HG03354 (cell line): ENCODE data around the gene DYNC1I2.
"Not testable (repeated sequence)": the region's sequence is repeated elsewhere in the genome, so short reads cannot be mapped to it uniquely, and the experiment has no call there.

Experiments used
- ATAC-seq: cut with Tn5 transposase; IDR thresholded peaks from one replicate; pipeline ENCODE4 v1.9.1; 2021; ENCODE audit warnings: mild to moderate bottlenecking; ENCODE audit not compliant: unreplicated experiment, poor library complexity, severe bottlenecking

The DYNC1I2 gene

DNA sequence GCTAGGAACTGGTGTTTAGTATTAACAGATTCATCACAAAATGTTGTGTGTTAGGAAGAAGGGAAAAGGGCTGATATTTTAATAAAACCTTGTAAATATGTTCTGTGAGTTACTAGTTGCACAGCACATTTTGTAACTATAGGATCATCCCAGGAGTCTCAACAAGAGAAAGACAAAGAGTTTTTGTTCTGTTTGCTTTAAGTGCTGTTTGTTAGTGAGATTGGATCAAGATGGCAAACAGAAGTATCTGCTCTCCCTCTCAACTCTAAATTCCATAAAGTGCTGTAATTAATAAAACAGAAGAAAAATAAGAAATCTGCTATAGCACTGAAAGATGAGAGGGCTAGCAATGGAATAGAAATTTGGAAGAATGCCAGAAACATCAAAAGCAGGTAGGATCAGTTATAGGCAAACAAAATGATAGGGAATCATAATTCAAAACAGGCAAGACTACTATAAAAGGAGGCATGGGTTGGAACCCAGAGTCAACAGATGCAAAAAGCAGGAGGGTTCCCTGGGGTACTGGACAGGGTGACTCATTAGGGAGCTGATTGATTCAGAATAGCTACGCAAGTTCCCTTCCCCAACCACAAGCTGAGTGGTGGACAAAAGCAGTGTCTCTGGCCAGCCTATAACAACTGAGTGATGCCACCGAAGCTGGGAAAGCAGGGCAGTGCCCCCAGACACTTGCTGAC, 75.8 kb downstream of the DYNC1I2 start:
- ATAC-seq: no peak

DNA sequence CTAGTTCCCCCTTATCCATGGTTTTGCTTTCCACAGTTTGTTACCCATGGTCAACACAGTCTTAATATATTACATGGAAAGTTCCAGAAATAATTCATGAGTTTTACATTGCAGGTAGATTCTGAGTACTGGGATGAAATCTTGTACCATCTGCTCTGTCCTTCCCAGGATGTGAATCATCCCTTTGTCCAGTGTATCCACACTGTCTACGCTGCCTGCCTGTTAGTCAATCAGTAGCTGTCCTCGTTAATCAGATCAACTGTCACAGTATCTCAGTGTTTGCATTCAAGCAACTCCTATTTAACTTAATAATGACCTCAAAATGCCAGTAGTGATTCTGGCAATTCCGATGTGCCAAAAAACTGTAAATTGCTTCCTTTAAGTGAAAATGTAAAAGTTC, 76.3 kb downstream of the DYNC1I2 start:
- ATAC-seq: no peak

DNA sequence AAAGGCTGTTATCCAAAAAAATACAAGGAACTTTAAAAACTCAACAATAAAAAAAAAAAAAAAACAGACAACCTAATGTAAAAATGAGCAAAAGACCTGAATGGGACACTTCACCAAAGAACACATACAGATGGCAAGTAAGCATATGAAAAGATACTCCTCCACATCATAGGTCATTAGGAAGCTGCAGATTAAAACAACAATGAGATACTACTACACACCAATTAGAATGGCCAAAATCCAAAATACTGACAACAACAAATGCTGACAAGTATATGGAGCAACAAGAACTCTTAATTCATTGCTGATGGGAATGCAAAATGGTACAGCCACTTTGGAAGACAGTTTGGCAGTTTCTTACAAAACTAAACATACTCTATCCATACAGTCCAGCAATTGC, 84.2 kb downstream of the DYNC1I2 start:
- ATAC-seq: no peak

DNA sequence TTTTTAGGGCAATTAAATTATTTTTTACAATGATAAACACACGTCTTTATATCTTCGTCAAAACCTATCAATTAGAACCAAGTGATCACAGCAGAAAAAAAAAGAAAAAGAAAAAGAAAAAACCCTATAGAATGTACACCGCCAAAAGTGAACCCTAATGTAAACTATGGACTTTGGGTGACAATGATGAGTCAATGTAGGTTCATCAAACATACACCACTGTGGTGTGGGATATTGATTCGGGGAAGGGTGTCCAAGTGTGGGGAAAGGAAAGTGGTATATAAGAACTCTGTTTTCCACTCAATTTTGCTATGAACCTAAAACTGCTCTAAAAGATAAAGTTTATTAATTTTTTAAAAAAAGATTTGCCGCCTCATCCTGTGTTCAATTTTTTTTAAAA, 85.1 kb downstream of the DYNC1I2 start:
- no peak for ATAC-seq

DNA sequence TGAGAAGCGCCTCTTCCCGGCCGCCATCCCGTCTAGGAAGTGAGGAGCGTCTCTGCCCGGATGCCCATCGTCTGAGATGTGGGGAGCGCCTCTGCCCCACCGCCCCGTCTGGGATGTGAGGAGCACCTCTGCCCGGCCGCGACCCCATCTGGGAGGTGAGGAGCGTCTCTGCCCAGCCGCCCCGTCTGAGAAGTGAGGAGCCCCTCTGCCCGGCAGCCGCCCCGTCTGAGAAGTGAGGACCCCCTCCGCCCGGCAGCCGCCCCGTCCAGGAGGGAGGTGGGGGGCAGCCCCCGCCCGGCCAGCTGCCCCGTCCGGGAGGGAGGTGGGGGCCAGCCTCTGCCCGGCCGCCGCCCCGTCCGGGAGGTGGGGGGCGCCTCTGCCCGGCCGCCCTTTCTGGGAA, 87.3 kb downstream of the DYNC1I2 start:
- ATAC-seq: not testable (repeated sequence)

GRCh38 chr2:171778515-171778914, 91.2 kb downstream of the DYNC1I2 start:
- ATAC-seq: no peak

DNA sequence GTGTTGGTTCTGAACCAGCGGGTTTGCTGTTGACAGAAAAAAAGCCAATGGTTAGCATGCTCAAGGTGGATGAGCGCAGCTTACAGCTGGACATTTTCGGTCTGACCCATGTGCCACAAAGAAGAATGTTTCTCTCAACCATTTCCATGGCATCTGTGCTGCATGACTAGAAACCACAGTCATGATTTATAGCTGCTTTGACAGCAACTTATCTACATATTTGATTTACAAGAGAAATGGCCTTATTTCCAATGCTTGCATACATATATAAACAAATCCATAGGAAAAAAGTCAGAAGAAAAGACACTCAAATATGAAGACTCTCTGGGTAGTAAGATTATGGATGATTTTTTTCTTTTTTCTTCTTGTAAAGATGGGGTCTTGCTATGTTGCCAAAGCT, 98.2 kb downstream of the DYNC1I2 start:
- ATAC-seq: no peak

- ATAC-seq: no peak
Observed at GRCh38 chr2:171787333-171788072, 100.2 kb downstream of the DYNC1I2 start.

- no peak for ATAC-seq
Observed at GRCh38 chr2:171788316-171788993, 101.2 kb downstream of the DYNC1I2 start.

DNA sequence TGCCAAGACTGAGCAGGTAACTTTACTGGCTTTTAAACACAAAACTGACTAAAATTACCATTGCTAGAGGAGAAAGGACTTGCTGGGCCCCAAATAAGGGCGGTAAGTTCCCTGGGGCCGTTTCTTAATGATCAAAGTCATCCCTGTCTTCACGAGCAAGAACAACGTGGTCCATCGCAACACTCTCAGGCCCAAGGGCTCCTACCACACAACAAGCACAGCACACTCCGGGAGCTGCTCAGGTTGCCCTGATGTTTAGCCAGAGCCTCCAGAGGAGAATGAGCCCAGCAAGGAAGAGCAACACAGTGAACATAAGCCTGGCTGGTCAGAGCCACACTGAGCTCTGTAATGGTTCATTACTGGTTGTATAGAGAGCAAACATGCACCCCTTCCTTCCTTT, 102.7 kb downstream of the DYNC1I2 start:
- no peak for ATAC-seq

DNA sequence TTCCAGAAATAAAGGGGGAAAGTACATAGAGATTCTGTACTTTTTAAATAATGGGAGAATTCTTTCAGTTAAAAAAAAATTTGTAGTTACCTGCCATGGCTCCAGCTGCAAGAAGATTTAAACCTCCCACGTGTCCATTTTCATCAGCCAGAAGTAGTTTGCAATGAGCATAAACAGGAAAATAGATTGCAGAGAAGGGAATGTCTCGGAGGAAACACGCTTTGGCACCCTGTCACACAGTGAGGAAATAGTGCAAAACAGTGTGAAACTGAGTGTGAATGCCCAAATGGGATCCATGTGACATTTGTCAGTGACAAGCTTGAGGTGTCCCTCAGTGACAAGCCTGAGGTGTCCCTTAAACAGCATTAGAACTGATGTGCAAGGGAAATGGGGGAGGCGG, 104.1 kb downstream of the DYNC1I2 start:
- ATAC-seq: no peak

DNA sequence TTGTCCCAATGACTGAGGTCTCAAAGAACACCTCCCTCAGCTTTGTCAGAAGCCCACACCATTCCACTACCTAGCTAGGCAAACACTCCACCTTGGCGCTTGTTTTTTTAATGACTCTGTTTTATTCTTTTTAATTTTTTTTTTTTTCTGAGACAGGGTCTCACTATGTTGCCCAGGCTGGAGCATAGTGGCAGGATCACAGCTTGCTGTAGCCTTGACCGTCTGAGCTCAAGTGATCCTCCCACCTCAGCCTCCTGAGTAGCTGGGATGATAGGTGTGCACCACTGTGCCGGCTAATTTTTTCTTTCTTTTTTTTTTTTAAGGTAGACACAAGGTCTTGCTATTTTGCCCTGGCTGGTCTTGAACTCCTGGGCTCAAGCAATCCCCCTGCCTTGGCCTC, 104.9 kb downstream of the DYNC1I2 start:
- no peak for ATAC-seq

DNA sequence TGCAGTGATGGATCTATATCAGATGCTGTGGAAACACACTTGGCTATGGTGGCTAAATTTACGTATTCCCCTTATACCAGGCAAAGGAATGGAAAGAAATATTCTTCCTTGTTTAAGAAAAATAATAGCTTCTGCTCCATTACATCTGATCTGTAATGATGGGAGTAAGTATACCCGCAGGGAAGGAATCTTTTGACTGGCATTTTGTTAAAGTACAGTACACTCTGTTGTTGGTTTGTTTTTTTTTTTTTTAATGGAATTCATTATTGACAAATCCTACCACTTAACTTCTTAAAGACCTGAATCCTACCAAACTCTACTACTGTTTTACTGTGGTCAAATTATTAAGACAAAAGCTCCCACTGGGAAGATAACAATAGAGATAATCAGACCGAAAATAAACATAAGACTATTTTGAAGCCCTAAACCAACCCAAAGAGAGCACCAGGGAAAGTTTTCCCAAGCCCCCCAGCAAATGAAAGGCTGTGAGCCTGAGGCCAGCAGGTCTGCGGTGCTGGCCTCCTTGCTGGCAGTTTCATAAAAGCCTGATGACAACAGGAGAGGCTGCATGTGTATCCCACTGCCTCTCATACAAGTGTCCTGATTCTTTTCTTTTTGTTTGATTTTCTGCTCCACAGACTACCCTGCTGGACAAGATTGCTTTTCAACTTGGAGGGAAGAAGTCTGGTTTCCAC, 105.8 kb downstream of the DYNC1I2 start:
- no peak for ATAC-seq

DNA sequence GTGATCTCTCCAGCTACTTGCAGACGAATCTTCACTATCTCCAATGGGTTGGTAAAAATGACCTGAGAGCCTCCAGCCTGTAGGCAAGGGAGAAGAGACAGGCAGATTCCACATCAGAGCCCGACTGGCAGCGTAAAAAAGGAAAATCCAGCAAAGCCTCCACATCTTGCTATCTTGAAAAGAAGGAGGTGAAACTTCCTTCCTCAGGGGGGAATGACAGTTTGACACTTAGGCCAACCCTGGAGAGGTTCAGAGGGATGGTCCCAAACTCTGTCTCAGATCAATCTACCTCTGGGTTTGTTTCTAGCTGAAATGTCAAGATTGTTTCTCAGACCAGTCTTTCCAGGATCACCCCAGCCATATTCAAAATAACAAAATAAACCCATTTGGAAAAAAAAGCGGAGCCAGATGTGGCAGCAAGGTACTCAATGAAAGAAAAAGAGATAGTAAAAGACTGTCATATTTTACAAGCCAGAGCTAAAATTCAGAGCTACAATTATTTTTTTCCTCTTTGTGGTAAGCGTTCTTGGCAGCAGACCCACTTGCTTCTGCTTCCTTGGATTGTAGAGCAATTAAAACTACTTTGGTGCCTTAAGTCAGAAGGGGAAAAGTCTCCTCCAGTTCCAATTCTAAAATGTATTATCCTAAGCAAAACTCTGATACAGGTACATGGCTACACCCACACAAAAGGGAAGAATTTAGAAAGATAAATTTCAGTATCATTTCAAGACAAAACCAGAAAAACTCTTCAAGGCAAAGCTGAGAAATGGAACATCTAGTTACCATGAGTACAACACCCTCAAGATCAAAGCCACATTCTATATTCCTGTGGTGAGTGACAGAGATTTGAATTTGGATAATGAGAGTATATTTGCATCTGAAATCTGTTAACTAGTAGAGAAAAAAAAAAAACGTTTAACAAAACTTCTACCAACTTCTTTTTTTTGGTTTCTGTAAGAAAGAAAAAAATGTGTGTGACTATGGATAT, 106.7 kb downstream of the DYNC1I2 start:
- no peak for ATAC-seq

DNA sequence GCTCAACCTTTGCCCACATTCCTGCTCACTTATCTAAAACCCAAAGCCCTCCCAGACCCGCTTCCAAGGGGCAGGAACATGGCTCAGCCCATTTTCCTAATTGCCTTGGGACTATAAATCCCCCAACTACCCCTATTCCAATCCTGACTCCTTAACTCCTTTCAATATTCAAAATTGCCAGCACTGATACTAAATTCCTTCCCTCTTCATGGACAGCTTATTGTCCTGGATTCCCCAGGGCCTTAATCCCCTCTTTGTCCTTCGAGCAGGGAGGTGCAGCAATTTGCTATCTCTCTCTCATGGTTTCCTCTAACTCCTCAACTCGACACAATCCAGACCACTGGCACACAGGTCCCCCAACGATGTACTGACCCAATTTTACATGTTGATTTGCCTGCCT, 107.6 kb downstream of the DYNC1I2 start:
- ATAC-seq: no peak
